Kidney tubule cell (primary cell): ENCODE results near the gene SETDB2.
A peak's percentile ranks its signal among the peaks of the same experiment; 100 is the strongest.
"Not testable (repeated sequence)": the region's sequence is repeated elsewhere in the genome, so short reads cannot be mapped to it uniquely, and the experiment has no call there.

Experiments
- DNase-seq: peaks from one replicate; pipeline ENCODE4 v3.0.0-alpha.2; 2018; ENCODE audit warnings: low spot score

SETDB2 gene

GRCh38 chr13:49476529-49476928 is 32.5 kb downstream of the SETDB2 start:
- no peak for DNase-seq

GRCh38 chr13:49481788-49482187 is 37.7 kb downstream of the SETDB2 start:
- no peak for DNase-seq

- no peak for DNase-seq
These were observed 44.5 kb downstream of the SETDB2 start for GRCh38 chr13:49488563-49488962.

- no peak for DNase-seq
These were observed 50.6 kb downstream of the SETDB2 start for GRCh38 chr13:49494645-49495044.

GRCh38 chr13:49495783-49496762 is 52.0 kb downstream of the SETDB2 start, which contains the start of gene PHF11:
PHF11 (plus strand) TSS chr13:49495953; CDS start chr13:49496002, 49 bp downstream.
- DNase-seq: peak; percentile 92

- DNase-seq: not testable (repeated sequence)
These were observed 52.8 kb downstream of the SETDB2 start for GRCh38 chr13:49496837-49497236.

- DNase-seq: no peak
These were observed 53.2 kb downstream of the SETDB2 start for GRCh38 chr13:49497272-49497671.

GRCh38 chr13:49498206-49498605 is 54.1 kb downstream of the SETDB2 start:
- DNase-seq: no peak

GRCh38 chr13:49499889-49500660 is 56.0 kb downstream of the SETDB2 start:
- DNase-seq: no peak

GRCh38 chr13:49502954-49503353 is 58.9 kb downstream of the SETDB2 start:
- no peak for DNase-seq

- DNase-seq: no peak
These were observed 59.9 kb downstream of the SETDB2 start for GRCh38 chr13:49503951-49504350.

- no peak for DNase-seq
These were observed 68.5 kb downstream of the SETDB2 start for GRCh38 chr13:49512578-49512977.

GRCh38 chr13:49516467-49516866 is 72.4 kb downstream of the SETDB2 start:
- no peak for DNase-seq

GRCh38 chr13:49517461-49517860 is 73.4 kb downstream of the SETDB2 start:
- no peak for DNase-seq

- DNase-seq: no peak
These were observed 77.2 kb downstream of the SETDB2 start for GRCh38 chr13:49521224-49521623.

GRCh38 chr13:49524740-49525501 is 80.8 kb downstream of the SETDB2 start:
- no peak for DNase-seq

GRCh38 chr13:49527123-49527522 is 83.0 kb downstream of the SETDB2 start:
- no peak for DNase-seq

- DNase-seq: no peak
These were observed 84.1 kb downstream of the SETDB2 start for GRCh38 chr13:49528161-49528560.

GRCh38 chr13:49530457-49530856 is 86.4 kb downstream of the SETDB2 start:
- DNase-seq: no peak

GRCh38 chr13:49532593-49532992 is 88.5 kb downstream of the SETDB2 start:
- peak; percentile 28 for DNase-seq

GRCh38 chr13:49533011-49533410 is 88.9 kb downstream of the SETDB2 start:
- no peak for DNase-seq
